ENCODE data around the gene PTX3. TPM values are rescaled to one million over a fixed set of nuclear protein-coding genes. Genes with fewer than 3 reads are reported as not detected.

The PTX3 gene
- total RNA-seq, 1 experiment from 2014 or later = 0.59 TPM

DNA sequence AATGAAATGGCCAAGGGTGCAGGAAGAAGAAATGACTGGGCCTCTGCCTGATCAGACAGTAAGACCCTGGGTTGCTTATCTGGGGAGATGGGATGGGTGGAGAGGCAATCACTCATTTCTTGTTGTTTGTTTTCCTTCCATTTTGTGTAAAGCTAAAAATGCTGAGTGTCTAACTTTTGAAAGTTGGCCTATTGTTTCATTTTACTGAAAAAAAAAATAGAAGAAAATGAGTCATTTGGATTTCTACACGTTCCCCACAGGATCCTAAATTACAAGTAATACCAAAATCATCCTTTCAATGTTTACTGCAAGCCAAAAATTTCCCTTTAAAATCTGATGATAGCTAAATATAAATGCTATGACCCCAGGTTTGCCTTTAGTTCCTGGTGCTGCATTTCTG, 30.6 kb downstream of the PTX3 start:
- no peaks in the 10 kb centered on the region for H3K9me3 Mint-ChIP-seq
- ATAC-seq = no peak
- H3K27ac Mint-ChIP-seq = no peak overlapping the region
- CTCF ChIA-PET = no interaction called here
- H3K4me1 Mint-ChIP-seq = peaks cover 3% of the 10 kb centered on the region
- H3K27me3 Mint-ChIP-seq (ENCODE audit: low read depth) = no peaks in the 10 kb centered on the region
- DNase-seq (ENCODE audit: low spot score) = no peak
- H3K4me3 Mint-ChIP-seq = no peak overlapping the region
- TF ChIP-seq PRRX2 (CRISPR knock-in tag; IDR thresholded peaks at IDR 0.05) (no peak), FOXK1 (CRISPR knock-in tag; IDR thresholded peaks at IDR 0.05) (no peak), JUN (CRISPR knock-in tag; IDR thresholded peaks at IDR 0.05) (no peak), NFE2L1 (CRISPR knock-in tag; IDR thresholded peaks at IDR 0.05) (no peak), SP1 (CRISPR knock-in tag; conservative IDR thresholded peaks at IDR 0.05) (no peak), ZBTB21 (CRISPR knock-in tag; IDR thresholded peaks at IDR 0.05; ENCODE audit: borderline replicate concordance) (no peak), NFYB (CRISPR knock-in tag; conservative IDR thresholded peaks at IDR 0.05; ENCODE audit: low read depth) (no peak), NR1H2 (CRISPR knock-in tag; IDR thresholded peaks at IDR 0.05) (no peak), SMAD3 (CRISPR knock-in tag; IDR thresholded peaks at IDR 0.05; ENCODE audit: borderline replicate concordance) (no peak), GRHL2 (CRISPR knock-in tag; IDR thresholded peaks at IDR 0.05; ENCODE audit: insufficient replicate concordance, severe bottlenecking) (no peak), ZNF423 (CRISPR knock-in tag; IDR thresholded peaks at IDR 0.05) (no peak), ETV6 (CRISPR knock-in tag; IDR thresholded peaks at IDR 0.05) (no peak)
- TF ChIP-seq, protein P1, sequence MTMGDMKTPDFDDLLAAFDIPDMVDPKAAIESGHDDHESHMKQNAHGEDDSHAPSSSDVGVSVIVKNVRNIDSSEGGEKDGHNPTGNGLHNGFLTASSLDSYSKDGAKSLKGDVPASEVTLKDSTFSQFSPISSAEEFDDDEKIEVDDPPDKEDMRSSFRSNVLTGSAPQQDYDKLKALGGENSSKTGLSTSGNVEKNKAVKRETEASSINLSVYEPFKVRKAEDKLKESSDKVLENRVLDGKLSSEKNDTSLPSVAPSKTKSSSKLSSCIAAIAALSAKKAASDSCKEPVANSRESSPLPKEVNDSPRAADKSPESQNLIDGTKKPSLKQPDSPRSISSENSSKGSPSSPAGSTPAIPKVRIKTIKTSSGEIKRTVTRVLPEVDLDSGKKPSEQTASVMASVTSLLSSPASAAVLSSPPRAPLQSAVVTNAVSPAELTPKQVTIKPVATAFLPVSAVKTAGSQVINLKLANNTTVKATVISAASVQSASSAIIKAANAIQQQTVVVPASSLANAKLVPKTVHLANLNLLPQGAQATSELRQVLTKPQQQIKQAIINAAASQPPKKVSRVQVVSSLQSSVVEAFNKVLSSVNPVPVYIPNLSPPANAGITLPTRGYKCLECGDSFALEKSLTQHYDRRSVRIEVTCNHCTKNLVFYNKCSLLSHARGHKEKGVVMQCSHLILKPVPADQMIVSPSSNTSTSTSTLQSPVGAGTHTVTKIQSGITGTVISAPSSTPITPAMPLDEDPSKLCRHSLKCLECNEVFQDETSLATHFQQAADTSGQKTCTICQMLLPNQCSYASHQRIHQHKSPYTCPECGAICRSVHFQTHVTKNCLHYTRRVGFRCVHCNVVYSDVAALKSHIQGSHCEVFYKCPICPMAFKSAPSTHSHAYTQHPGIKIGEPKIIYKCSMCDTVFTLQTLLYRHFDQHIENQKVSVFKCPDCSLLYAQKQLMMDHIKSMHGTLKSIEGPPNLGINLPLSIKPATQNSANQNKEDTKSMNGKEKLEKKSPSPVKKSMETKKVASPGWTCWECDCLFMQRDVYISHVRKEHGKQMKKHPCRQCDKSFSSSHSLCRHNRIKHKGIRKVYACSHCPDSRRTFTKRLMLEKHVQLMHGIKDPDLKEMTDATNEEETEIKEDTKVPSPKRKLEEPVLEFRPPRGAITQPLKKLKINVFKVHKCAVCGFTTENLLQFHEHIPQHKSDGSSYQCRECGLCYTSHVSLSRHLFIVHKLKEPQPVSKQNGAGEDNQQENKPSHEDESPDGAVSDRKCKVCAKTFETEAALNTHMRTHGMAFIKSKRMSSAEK (CRISPR knock-in tag; IDR thresholded peaks at IDR 0.05; ENCODE audit: borderline replicate concordance) = no peak
- TF ChIP-seq, protein P2, sequence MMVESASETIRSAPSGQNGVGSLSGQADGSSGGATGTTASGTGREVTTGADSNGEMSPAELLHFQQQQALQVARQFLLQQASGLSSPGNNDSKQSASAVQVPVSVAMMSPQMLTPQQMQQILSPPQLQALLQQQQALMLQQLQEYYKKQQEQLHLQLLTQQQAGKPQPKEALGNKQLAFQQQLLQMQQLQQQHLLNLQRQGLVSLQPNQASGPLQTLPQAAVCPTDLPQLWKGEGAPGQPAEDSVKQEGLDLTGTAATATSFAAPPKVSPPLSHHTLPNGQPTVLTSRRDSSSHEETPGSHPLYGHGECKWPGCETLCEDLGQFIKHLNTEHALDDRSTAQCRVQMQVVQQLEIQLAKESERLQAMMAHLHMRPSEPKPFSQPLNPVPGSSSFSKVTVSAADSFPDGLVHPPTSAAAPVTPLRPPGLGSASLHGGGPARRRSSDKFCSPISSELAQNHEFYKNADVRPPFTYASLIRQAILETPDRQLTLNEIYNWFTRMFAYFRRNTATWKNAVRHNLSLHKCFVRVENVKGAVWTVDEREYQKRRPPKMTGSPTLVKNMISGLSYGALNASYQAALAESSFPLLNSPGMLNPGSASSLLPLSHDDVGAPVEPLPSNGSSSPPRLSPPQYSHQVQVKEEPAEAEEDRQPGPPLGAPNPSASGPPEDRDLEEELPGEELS (CRISPR knock-in tag; IDR thresholded peaks at IDR 0.05) = no peak
- TF ChIP-seq, protein P3, sequence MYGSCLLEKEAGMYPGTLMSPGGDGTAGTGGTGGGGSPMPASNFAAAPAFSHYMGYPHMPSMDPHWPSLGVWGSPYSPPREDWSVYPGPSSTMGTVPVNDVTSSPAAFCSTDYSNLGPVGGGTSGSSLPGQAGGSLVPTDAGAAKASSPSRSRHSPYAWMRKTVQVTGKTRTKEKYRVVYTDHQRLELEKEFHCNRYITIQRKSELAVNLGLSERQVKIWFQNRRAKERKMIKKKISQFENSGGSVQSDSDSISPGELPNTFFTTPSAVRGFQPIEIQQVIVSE (CRISPR knock-in tag; IDR thresholded peaks at IDR 0.05; ENCODE audit: borderline replicate concordance) = no peak
- TF ChIP-seq, protein P4, sequence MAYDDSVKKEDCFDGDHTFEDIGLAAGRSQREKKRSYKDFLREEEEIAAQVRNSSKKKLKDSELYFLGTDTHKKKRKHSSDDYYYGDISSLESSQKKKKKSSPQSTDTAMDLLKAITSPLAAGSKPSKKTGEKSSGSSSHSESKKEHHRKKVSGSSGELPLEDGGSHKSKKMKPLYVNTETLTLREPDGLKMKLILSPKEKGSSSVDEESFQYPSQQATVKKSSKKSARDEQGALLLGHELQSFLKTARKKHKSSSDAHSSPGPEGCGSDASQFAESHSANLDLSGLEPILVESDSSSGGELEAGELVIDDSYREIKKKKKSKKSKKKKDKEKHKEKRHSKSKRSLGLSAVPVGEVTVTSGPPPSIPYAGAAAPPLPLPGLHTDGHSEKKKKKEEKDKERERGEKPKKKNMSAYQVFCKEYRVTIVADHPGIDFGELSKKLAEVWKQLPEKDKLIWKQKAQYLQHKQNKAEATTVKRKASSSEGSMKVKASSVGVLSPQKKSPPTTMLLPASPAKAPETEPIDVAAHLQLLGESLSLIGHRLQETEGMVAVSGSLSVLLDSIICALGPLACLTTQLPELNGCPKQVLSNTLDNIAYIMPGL (CRISPR knock-in tag; IDR thresholded peaks at IDR 0.05) = no peak
- TF ChIP-seq, protein P5, sequence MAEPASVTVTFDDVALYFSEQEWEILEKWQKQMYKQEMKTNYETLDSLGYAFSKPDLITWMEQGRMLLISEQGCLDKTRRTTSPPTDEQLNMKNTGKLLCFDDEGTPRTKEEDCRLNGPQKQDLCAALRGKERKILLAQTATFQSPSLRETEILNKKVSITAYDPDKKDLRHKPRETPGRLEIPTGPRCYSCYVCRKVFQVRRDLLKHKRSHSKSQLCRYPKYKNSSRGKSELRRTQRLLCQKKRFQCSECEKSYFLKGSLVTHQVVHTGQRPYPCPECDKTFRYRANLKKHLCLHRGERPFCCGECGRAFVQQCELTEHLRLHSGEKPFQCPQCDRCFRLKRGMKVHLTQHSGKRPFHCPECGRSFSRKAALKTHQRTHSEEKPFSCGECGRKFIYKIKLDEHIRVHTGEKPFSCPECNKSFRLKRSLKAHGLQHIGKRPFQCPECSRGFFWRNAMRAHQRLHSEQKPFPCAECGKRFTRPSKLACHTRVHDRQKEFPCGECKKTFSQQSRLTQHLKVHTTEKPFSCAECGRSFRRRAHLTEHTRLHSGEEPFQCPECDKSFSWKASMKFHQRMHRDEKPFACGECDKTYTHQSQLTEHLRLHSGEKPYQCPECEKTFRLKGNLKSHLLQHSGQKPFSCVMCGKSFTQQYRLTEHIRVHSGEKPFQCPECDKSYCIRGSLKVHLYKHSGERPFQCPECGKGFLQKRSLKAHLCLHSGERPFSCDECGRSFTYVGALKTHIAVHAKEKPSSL (CRISPR knock-in tag; conservative IDR thresholded peaks at IDR 0.05) = no peak
- H3K36me3 Mint-ChIP-seq = no peaks in the 10 kb centered on the region
- POLR2A ChIA-PET = no interaction called here
